Measurements from ENCODE around the gene CDON.

The CDON gene

DNA sequence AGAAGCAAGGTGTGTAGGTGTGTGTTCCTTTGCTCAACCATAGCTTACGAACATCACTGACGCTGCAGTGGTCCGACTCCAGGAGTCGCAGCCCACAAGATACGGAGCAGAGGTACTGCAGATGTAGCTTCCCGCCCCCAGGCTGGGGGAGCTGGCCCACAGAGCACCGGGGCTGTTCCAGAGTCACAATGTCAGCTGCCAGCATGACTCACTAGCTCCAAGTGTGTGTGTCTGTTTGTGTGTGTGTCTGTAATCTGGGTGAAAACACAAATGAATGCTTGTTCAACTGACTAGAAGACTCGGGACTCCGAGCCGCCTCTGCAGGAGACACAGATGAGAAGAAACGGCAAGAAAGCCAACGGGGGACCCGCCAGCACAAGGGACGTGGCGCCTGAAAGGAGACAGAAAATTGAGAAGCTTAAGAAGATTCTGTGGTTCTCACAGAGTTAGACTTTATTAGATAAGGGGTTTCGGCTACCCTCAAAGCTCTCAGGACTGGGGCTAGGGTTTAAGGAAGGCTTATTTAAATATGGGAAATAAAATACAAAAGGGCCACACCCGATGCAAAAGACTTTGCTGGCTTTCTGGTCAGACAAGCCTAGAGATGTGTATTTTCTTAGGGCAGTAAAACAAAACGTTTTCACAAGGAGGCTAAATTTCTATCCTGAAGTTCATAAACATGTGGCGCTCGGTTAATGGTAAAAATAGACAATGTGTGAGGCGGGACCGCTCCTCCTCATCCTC, 106.1 kb downstream of the CDON start:
- H3K27me3 ChIP-seq (ENCODE audit: insufficient read depth, low read length) = no peaks in the 10 kb centered on the region
- no peak overlapping the region for H3K9ac ChIP-seq (ENCODE audit: low read length)
- H3K9me3 ChIP-seq (ENCODE audit: low read length) = no peaks in the 10 kb centered on the region
- no peaks in the 10 kb centered on the region for H3K4me1 ChIP-seq (ENCODE audit: insufficient read depth, low read length, severe bottlenecking)
- TF ChIP-seq, protein P1, sequence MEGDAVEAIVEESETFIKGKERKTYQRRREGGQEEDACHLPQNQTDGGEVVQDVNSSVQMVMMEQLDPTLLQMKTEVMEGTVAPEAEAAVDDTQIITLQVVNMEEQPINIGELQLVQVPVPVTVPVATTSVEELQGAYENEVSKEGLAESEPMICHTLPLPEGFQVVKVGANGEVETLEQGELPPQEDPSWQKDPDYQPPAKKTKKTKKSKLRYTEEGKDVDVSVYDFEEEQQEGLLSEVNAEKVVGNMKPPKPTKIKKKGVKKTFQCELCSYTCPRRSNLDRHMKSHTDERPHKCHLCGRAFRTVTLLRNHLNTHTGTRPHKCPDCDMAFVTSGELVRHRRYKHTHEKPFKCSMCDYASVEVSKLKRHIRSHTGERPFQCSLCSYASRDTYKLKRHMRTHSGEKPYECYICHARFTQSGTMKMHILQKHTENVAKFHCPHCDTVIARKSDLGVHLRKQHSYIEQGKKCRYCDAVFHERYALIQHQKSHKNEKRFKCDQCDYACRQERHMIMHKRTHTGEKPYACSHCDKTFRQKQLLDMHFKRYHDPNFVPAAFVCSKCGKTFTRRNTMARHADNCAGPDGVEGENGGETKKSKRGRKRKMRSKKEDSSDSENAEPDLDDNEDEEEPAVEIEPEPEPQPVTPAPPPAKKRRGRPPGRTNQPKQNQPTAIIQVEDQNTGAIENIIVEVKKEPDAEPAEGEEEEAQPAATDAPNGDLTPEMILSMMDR (IDR thresholded peaks at IDR 0.05; ENCODE audit: low read length) = no peak
- no peak for TF ChIP-seq EZH2 (IDR thresholded peaks at IDR 0.05; ENCODE audit: borderline replicate concordance, low read length)
- no peaks in the 10 kb centered on the region for H3F3A ChIP-seq (ENCODE audit: insufficient read depth, low read length)
- H3K4me2 ChIP-seq (ENCODE audit: low read length) = no peak overlapping the region
- no peak overlapping the region for H2AFZ ChIP-seq (ENCODE audit: low read length)
- no peaks in the 10 kb centered on the region for H3K36me3 ChIP-seq (ENCODE audit: insufficient read depth, low read length)
- no peaks in the 10 kb centered on the region for H3K9me2 ChIP-seq (ENCODE audit: low read depth, low read length)
- no peaks in the 10 kb centered on the region for H4K20me1 ChIP-seq (ENCODE audit: insufficient read depth, low read length)
- H3K79me2 ChIP-seq (ENCODE audit: insufficient read depth, low read length) = no peaks in the 10 kb centered on the region
- no peak overlapping the region for H3K27ac ChIP-seq (ENCODE audit: low read depth, low read length, poor library complexity, severe bottlenecking)
- no peak overlapping the region for H3K4me3 ChIP-seq (ENCODE audit: low read depth, low read length, poor library complexity, severe bottlenecking)

DNA sequence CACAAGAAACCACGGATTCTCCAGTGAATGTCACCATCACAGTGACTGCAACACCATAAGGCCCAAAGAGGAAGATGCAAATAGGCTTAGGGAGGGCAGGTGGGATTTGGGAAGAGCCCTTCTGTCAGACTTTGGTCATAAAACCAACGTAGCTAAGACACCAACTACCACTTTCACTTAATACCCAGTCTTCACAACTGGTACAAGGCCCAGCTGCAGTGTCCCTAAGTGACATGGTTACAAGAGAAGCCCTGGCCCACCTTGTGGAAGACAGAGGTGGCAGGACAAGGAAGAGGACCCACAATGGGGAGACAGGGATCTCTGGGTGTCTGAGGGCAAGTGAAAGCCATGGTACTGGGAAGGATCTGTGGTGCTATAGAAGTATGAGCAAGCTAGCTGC, 106.8 kb downstream of the CDON start:
- H3K36me3 ChIP-seq (ENCODE audit: insufficient read depth, low read length) = no peaks in the 10 kb centered on the region
- no peak overlapping the region for H3K4me3 ChIP-seq (ENCODE audit: low read depth, low read length, poor library complexity, severe bottlenecking)
- H3F3A ChIP-seq (ENCODE audit: insufficient read depth, low read length) = no peaks in the 10 kb centered on the region
- H2AFZ ChIP-seq (ENCODE audit: low read length) = no peak overlapping the region
- no peak overlapping the region for H3K27ac ChIP-seq (ENCODE audit: low read depth, low read length, poor library complexity, severe bottlenecking)
- H3K9me3 ChIP-seq (ENCODE audit: low read length) = no peaks in the 10 kb centered on the region
- no peaks in the 10 kb centered on the region for H4K20me1 ChIP-seq (ENCODE audit: insufficient read depth, low read length)
- no peaks in the 10 kb centered on the region for H3K27me3 ChIP-seq (ENCODE audit: insufficient read depth, low read length)
- no peaks in the 10 kb centered on the region for H3K9me2 ChIP-seq (ENCODE audit: low read depth, low read length)
- no peaks in the 10 kb centered on the region for H3K4me1 ChIP-seq (ENCODE audit: insufficient read depth, low read length, severe bottlenecking)
- no peaks in the 10 kb centered on the region for H3K79me2 ChIP-seq (ENCODE audit: insufficient read depth, low read length)
- no peak overlapping the region for H3K9ac ChIP-seq (ENCODE audit: low read length)
- no peak overlapping the region for H3K4me2 ChIP-seq (ENCODE audit: low read length)
- TF ChIP-seq, protein P1 (IDR thresholded peaks at IDR 0.05; ENCODE audit: low read length) = no peak
- no peak for TF ChIP-seq EZH2 (IDR thresholded peaks at IDR 0.05; ENCODE audit: borderline replicate concordance, low read length)

GRCh38 chr11:125954945-125955640, 107.6 kb downstream of the CDON start:
- Histone ChIP-seq H3K79me2 (ENCODE audit: insufficient read depth, low read length) (no peaks in the 10 kb centered on the region), H3F3A (ENCODE audit: insufficient read depth, low read length) (no peaks in the 10 kb centered on the region), H3K4me1 (ENCODE audit: insufficient read depth, low read length, severe bottlenecking) (no peaks in the 10 kb centered on the region), H3K4me2 (ENCODE audit: low read length) (no peak overlapping the region), H3K9me3 (ENCODE audit: low read length) (no peaks in the 10 kb centered on the region), H3K4me3 (ENCODE audit: low read depth, low read length, poor library complexity, severe bottlenecking) (no peak overlapping the region), H3K36me3 (ENCODE audit: insufficient read depth, low read length) (no peaks in the 10 kb centered on the region), H3K27me3 (ENCODE audit: insufficient read depth, low read length) (no peaks in the 10 kb centered on the region), H3K27ac (ENCODE audit: low read depth, low read length, poor library complexity, severe bottlenecking) (no peak overlapping the region), H2AFZ (ENCODE audit: low read length) (no peak overlapping the region), H3K9me2 (ENCODE audit: low read depth, low read length) (no peaks in the 10 kb centered on the region), H4K20me1 (ENCODE audit: insufficient read depth, low read length) (no peaks in the 10 kb centered on the region), H3K9ac (ENCODE audit: low read length) (no peak overlapping the region)
- TF ChIP-seq EZH2 (IDR thresholded peaks at IDR 0.05; ENCODE audit: borderline replicate concordance, low read length) = no peak
- TF ChIP-seq, protein P1 (IDR thresholded peaks at IDR 0.05; ENCODE audit: low read length) = no peak
